Measurements from ENCODE around the gene EVX1.

EVX1 gene

GRCh38 chr7:27235387-27236311, 7.0 kb upstream of the EVX1 start:
- no peak for DNase-seq

GRCh38 chr7:27237735-27238334, 4.8 kb upstream of the EVX1 start:
- DNase-seq: no peak

- no peak for DNase-seq
These were observed 3.6 kb upstream of the EVX1 start for GRCh38 chr7:27238979-27239386.

GRCh38 chr7:27239387-27240014, 3.1 kb upstream of the EVX1 start:
- DNase-seq: no peak

- DNase-seq: no peak
These were observed 2.4 kb upstream of the EVX1 start for GRCh38 chr7:27240015-27240731.

GRCh38 chr7:27241189-27242056, 1.2 kb upstream of the EVX1 start:
- DNase-seq: no peak

- DNase-seq: no peak
These were observed 448 bp upstream of the EVX1 start for GRCh38 chr7:27242154-27242553.

- DNase-seq: no peak
These were observed 950 bp downstream of the EVX1 start for GRCh38 chr7:27243340-27244163.

- no peak for DNase-seq
These were observed 2.0 kb downstream of the EVX1 start for GRCh38 chr7:27244488-27245123.

- DNase-seq: no peak
These were observed 2.7 kb downstream of the EVX1 start for GRCh38 chr7:27245124-27245797.

GRCh38 chr7:27245798-27246691, 3.4 kb downstream of the EVX1 start:
- no peak for DNase-seq

GRCh38 chr7:27247000-27247399, 4.4 kb downstream of the EVX1 start:
- no peak for DNase-seq

- no peak for DNase-seq
These were observed 5.1 kb downstream of the EVX1 start for GRCh38 chr7:27247452-27248426.

GRCh38 chr7:27248427-27248806, 5.8 kb downstream of the EVX1 start:
- DNase-seq: no peak

- DNase-seq: no peak
These were observed 6.5 kb downstream of the EVX1 start for GRCh38 chr7:27248911-27249723.

- no peak for DNase-seq
These were observed 7.3 kb downstream of the EVX1 start for GRCh38 chr7:27249724-27250556.
